HEK293 (cell line): ENCODE results near the gene FOXG1.

Source experiments
- CTCF ChIA-PET: fragments of 350-600 bp; formaldehyde crosslinking; extraction: SDS; loops from one replicate; lab custom pipeline; 2021; ENCODE audit warnings: antibody characterized with exemption; lab: Yijun Ruan, JAX
- POLR2A ChIA-PET: fragments of 300-600 bp; formaldehyde crosslinking; extraction: SDS; loops from one replicate; lab custom pipeline; 2020; ENCODE audit warnings: antibody characterized with exemption, inconsistent platforms; lab: Yijun Ruan, JAX
- H3K27ac ChIP-seq: fragments of 200-500 bp; sonication (Bioruptor generic); 2 replicates; pipeline ENCODE4 v1.5.1; 2014; ENCODE audit warnings: low read depth, low read length, control low read depth, inconsistent platforms; ENCODE audit errors: extremely low read depth
- H3K36me3 ChIP-seq, 2 experiments: fragments of 200-500 bp in 1 of 2; sonication (Bioruptor generic) in 1 of 2; 1 replicate in 1 of 2; 2 replicates in 1 of 2; pipeline ENCODE4 v1.5.1; 2014 to 2017; ENCODE audit warnings: inconsistent platforms in 2 of 2, low read length in 2 of 2; ENCODE audit not compliant: control insufficient read depth in 2 of 2, insufficient read depth in 1 of 2
- H3K4me1 ChIP-seq: fragments of 200-500 bp; sonication (Bioruptor generic); 2 replicates; pipeline ENCODE4 v1.5.1; 2014; ENCODE audit warnings: mild to moderate bottlenecking, low read length, inconsistent platforms; ENCODE audit not compliant: control insufficient read depth, insufficient read depth
- H3K4me3 ChIP-seq: 2 replicates; pipeline ENCODE4 v1.5.1; 2011; ENCODE audit warnings: low read depth, mild to moderate bottlenecking, control low read depth, low read length, moderate library complexity
- H3K9me3 ChIP-seq: fragments of 200-500 bp; sonication (Bioruptor generic); 2 replicates; pipeline ENCODE4 v1.5.1; 2014; ENCODE audit warnings: low read depth, low read length, inconsistent platforms; ENCODE audit not compliant: control insufficient read depth, insufficient read depth
- IKZF3 ChIP-seq: fragments of 450-650 bp; IDR thresholded peaks from 2 replicates; pipeline ENCODE4 v1.5.0; 2018; ENCODE audit warnings: missing biosample characterization, mild to moderate bottlenecking, missing genetic modification characterization, moderate library complexity
- PRDM1 ChIP-seq: fragments of 450-650 bp; formaldehyde crosslinking; IDR thresholded peaks from 2 replicates; pipeline ENCODE4; 2016; ENCODE audit warnings: missing biosample characterization, missing genetic modification characterization
- SETDB1 ChIP-seq: IDR thresholded peaks from one replicate; pipeline ENCODE4 v1.6.1; 2017; ENCODE audit warnings: mild to moderate bottlenecking, low read length, moderate library complexity, mixed read lengths; ENCODE audit not compliant: insufficient read length
- SP2 ChIP-seq: fragments of 450-650 bp; formaldehyde crosslinking; IDR thresholded peaks from 2 replicates; pipeline ENCODE4 v1.5.1; 2016; ENCODE audit warnings: missing biosample characterization, missing genetic modification characterization
- SP3 ChIP-seq: fragments of 450-650 bp; formaldehyde crosslinking; IDR thresholded peaks from 2 replicates; pipeline ENCODE4 v1.5.1; 2016; ENCODE audit warnings: missing biosample characterization, missing genetic modification characterization
- TRIM28 ChIP-seq: IDR thresholded peaks from 2 replicates; pipeline ENCODE4 v1.6.1; 2011; ENCODE audit warnings: low read length, control low read depth, borderline replicate concordance
- WT1 ChIP-seq: fragments of 450-650 bp; formaldehyde crosslinking; IDR thresholded peaks from 2 replicates; pipeline ENCODE4 v1.5.1; 2016; ENCODE audit warnings: missing biosample characterization, missing genetic modification characterization
- ZNF140 ChIP-seq: fragments of 450-650 bp; formaldehyde crosslinking; IDR thresholded peaks from 2 replicates; pipeline ENCODE4 v1.5.1; 2016; ENCODE audit warnings: missing biosample characterization, missing genetic modification characterization
- ZNF174 ChIP-seq: fragments of 450-650 bp; formaldehyde crosslinking; IDR thresholded peaks from 2 replicates; pipeline ENCODE4 v1.5.0; 2017; ENCODE audit warnings: missing biosample characterization, mild to moderate bottlenecking, missing genetic modification characterization
- ZNF292 ChIP-seq: fragments of 450-650 bp; formaldehyde crosslinking; IDR thresholded peaks from 2 replicates; pipeline ENCODE4 v1.5.1; 2016; ENCODE audit warnings: low read depth, missing biosample characterization, missing genetic modification characterization, borderline replicate concordance
- ZNF341 ChIP-seq: fragments of 450-650 bp; formaldehyde crosslinking; IDR thresholded peaks from 2 replicates; pipeline ENCODE4; 2016; ENCODE audit warnings: low read depth, missing biosample characterization, missing genetic modification characterization
- ZNF404 ChIP-seq: fragments of 450-650 bp; formaldehyde crosslinking; IDR thresholded peaks from 2 replicates; pipeline ENCODE4 v1.5.1; 2017; ENCODE audit warnings: missing biosample characterization, missing genetic modification characterization
- ZNF610 ChIP-seq: fragments of 450-650 bp; formaldehyde crosslinking; IDR thresholded peaks from 2 replicates; pipeline ENCODE4 v1.5.1; 2016; ENCODE audit warnings: missing biosample characterization, missing genetic modification characterization, borderline replicate concordance
- ZNF747 ChIP-seq: fragments of 450-650 bp; formaldehyde crosslinking; IDR thresholded peaks from 2 replicates; pipeline ENCODE4 v1.5.1; 2016; ENCODE audit warnings: missing biosample characterization, missing genetic modification characterization
- ZNF792 ChIP-seq: fragments of 450-650 bp; formaldehyde crosslinking; IDR thresholded peaks from 2 replicates; pipeline ENCODE4 v1.5.1; 2016; ENCODE audit warnings: missing biosample characterization, missing genetic modification characterization
- ZSCAN30 ChIP-seq: fragments of 450-650 bp; IDR thresholded peaks from 2 replicates; pipeline ENCODE4 v1.5.1; 2018; ENCODE audit warnings: missing biosample characterization, mild to moderate bottlenecking, missing genetic modification characterization, moderate library complexity
- TF ChIP-seq, protein P1 (sequence below): fragments of 450-650 bp; formaldehyde crosslinking; IDR thresholded peaks from 2 replicates; pipeline ENCODE4 v1.5.1; 2016; ENCODE audit warnings: missing biosample characterization, missing genetic modification characterization
- TF ChIP-seq, protein P2 (sequence below): fragments of 450-650 bp; formaldehyde crosslinking; IDR thresholded peaks from 2 replicates; pipeline ENCODE4 v1.5.1; 2016; ENCODE audit warnings: missing biosample characterization, missing genetic modification characterization
- TF ChIP-seq, protein P3 (sequence below): fragments of 450-650 bp; formaldehyde crosslinking; IDR thresholded peaks from 2 replicates; pipeline ENCODE4 v1.5.1; 2016; ENCODE audit warnings: missing biosample characterization, missing genetic modification characterization
- TF ChIP-seq, protein P4 (sequence below): fragments of 450-650 bp; formaldehyde crosslinking; IDR thresholded peaks from 2 replicates; pipeline ENCODE4; 2016; ENCODE audit warnings: missing biosample characterization, missing genetic modification characterization
- TF ChIP-seq, protein P5 (sequence below): fragments of 450-650 bp; formaldehyde crosslinking; conservative IDR thresholded peaks from 2 replicates; pipeline ENCODE4 v1.5.1; 2016; ENCODE audit warnings: low read depth, missing biosample characterization, missing genetic modification characterization

Gene FOXG1

DNA sequence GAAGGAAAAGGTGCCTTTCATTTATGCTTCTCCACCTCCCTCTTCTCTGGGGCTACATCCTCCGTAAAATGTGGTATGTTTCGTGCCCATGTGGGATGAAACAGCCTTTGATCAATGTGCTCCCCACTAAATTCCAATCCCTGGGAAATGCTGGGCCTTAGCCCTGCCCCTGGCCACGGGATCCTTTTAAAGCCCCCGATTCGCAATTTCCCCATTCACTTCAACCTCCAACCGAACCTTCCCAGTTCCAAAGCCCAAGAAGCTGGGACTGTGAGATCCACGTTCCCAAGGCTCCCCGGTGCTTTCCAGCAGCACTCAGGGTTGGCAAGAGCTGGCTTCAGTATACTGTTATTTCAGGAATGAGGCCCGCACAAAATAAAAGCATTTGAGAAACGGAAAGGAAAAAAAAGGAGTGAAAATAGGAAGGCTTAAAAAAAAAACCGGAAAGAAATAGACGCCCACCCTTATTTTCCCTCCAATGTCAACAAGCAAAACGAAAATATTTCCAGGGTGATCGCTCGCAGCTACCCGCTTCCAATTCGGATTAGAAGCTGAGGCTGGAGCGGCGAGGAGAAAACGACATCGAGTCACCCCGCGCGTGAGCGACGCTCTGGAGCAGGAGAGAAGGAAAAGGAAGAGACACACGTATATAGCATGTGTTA, 1.3 kb upstream of the FOXG1 start:
- TF ChIP-seq ZNF747 (tag by site-specific recombination): no peak
- TF ChIP-seq, protein P1, sequence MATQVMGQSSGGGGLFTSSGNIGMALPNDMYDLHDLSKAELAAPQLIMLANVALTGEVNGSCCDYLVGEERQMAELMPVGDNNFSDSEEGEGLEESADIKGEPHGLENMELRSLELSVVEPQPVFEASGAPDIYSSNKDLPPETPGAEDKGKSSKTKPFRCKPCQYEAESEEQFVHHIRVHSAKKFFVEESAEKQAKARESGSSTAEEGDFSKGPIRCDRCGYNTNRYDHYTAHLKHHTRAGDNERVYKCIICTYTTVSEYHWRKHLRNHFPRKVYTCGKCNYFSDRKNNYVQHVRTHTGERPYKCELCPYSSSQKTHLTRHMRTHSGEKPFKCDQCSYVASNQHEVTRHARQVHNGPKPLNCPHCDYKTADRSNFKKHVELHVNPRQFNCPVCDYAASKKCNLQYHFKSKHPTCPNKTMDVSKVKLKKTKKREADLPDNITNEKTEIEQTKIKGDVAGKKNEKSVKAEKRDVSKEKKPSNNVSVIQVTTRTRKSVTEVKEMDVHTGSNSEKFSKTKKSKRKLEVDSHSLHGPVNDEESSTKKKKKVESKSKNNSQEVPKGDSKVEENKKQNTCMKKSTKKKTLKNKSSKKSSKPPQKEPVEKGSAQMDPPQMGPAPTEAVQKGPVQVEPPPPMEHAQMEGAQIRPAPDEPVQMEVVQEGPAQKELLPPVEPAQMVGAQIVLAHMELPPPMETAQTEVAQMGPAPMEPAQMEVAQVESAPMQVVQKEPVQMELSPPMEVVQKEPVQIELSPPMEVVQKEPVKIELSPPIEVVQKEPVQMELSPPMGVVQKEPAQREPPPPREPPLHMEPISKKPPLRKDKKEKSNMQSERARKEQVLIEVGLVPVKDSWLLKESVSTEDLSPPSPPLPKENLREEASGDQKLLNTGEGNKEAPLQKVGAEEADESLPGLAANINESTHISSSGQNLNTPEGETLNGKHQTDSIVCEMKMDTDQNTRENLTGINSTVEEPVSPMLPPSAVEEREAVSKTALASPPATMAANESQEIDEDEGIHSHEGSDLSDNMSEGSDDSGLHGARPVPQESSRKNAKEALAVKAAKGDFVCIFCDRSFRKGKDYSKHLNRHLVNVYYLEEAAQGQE: peak; percentile 73
- peak; percentile 60 for TF ChIP-seq IKZF3 (tag by site-specific recombination)
- TF ChIP-seq PRDM1 (tag by site-specific recombination): peak; percentile 11
- TF ChIP-seq SETDB1: no peak
- TF ChIP-seq ZNF341 (tag by site-specific recombination): peak; percentile 88
- TF ChIP-seq, all 188 proteins: peak for 4
- ChIA-PET CTCF (interaction anchor here (1.4 to 4.2 kb wide), 3 partner anchors 8 to 11 kb away, joined by 4 to 22 read pairs (median 18); no protein-coding TSS in a partner anchor), POLR2A (interaction anchor here (1.1 to 1.3 kb wide), 3 partner anchors 8 to 770 kb away, joined by 3 to 5 read pairs (median 3); no protein-coding TSS in a partner anchor)
- Histone ChIP-seq H3K27ac (peak overlapping the region; percentile 99), H3K9me3 (no peaks in the 10 kb centered on the region), H3K4me1 (peaks cover 3% of the 10 kb centered on the region), H3K4me3 (peak overlapping the region; percentile 61), H3K36me3 (peaks cover 0 to 11% of the 10 kb centered on the region in 2 experiments; a peak in 1 of 3 replicates)

DNA sequence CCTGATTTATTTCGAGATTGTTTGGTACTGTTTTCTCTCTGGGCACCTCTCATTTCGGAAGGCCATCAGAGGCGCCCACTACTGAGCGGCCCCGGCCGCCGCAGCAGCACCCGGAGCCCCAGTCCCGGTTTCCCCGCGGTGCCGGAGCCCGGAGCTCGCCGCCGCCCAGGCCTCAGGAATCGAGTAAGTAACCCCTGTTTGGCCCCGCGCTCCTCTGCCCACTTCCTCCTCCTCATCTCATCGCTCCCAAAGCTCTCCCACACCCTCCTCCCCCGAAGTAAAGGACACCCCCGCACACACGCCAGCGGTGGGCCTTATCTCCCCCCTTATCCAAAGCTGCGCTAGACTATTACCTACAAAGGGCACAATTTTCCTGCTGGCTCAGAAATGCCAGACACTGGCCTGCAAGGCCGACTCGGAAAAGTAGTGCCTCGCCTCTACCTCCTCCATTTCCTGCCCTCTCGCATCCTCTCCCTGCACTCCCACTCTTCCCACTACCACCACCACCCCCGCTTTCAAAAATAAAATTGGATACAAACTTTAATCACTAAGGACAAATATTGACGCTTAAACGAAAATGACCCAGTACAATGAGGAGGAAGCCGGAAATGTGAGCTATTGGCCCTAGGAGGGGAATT, 637 bp upstream of the FOXG1 start:
- Histone ChIP-seq H3K4me1 (peaks cover 6% of the 10 kb centered on the region), H3K36me3 (peaks cover 0 to 11% of the 10 kb centered on the region in 2 experiments; a peak in 1 of 3 replicates), H3K9me3 (no peaks in the 10 kb centered on the region), H3K27ac (peak overlapping the region; percentile 99), H3K4me3 (peak overlapping the region; percentile 61)
- POLR2A ChIA-PET: interaction anchor here (0.6 to 1.3 kb wide), 16 partner anchors 9 to 1540 kb away, joined by 3 to 5 read pairs (median 3); no protein-coding TSS in a partner anchor
- CTCF ChIA-PET: interaction anchor here (0.7 to 4.2 kb wide), 4 partner anchors 8 to 12 kb away, joined by 4 to 22 read pairs (median 12); no protein-coding TSS in a partner anchor
- TF ChIP-seq SP2 (tag by site-specific recombination) (peak; percentile 48), ZSCAN30 (tag by site-specific recombination) (no peak), ZNF174 (tag by site-specific recombination) (no peak), SP3 (0 out of 2 replicates have a peak, but pooled peaks have one; percentile 36), WT1 (tag by site-specific recombination) (no peak), ZNF404 (tag by site-specific recombination) (no peak), ZNF792 (tag by site-specific recombination) (no peak), ZNF610 (no peak), ZNF140 (tag by site-specific recombination) (no peak), TRIM28 (no peak), ZNF292 (tag by site-specific recombination) (no peak)
- TF ChIP-seq, protein P2, sequence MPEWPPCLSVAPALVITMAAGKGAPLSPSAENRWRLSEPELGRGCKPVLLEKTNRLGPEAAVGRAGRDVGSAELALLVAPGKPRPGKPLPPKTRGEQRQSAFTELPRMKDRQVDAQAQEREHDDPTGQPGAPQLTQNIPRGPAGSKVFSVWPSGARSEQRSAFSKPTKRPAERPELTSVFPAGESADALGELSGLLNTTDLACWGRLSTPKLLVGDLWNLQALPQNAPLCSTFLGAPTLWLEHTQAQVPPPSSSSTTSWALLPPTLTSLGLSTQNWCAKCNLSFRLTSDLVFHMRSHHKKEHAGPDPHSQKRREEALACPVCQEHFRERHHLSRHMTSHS (tag by site-specific recombination): no peak
- TF ChIP-seq, protein P3, sequence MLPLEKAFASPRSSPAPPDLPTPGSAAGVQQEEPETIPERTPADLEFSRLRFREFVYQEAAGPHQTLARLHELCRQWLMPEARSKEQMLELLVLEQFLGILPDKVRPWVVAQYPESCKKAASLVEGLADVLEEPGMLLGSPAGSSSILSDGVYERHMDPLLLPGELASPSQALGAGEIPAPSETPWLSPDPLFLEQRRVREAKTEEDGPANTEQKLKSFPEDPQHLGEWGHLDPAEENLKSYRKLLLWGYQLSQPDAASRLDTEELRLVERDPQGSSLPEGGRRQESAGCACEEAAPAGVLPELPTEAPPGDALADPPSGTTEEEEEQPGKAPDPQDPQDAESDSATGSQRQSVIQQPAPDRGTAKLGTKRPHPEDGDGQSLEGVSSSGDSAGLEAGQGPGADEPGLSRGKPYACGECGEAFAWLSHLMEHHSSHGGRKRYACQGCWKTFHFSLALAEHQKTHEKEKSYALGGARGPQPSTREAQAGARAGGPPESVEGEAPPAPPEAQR (tag by site-specific recombination): peak; percentile 67; the same call in 1 of the 2 replicates
- TF ChIP-seq, protein P4, sequence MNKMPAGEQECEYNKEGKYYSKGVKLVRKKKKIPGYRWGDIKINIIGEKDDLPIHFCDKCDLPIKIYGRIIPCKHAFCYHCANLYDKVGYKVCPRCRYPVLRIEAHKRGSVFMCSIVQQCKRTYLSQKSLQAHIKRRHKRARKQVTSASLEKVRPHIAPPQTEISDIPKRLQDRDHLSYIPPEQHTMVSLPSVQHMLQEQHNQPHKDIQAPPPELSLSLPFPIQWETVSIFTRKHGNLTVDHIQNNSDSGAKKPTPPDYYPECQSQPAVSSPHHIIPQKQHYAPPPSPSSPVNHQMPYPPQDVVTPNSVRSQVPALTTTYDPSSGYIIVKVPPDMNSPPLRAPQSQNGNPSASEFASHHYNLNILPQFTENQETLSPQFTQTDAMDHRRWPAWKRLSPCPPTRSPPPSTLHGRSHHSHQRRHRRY: no peak
- TF ChIP-seq, protein P5, sequence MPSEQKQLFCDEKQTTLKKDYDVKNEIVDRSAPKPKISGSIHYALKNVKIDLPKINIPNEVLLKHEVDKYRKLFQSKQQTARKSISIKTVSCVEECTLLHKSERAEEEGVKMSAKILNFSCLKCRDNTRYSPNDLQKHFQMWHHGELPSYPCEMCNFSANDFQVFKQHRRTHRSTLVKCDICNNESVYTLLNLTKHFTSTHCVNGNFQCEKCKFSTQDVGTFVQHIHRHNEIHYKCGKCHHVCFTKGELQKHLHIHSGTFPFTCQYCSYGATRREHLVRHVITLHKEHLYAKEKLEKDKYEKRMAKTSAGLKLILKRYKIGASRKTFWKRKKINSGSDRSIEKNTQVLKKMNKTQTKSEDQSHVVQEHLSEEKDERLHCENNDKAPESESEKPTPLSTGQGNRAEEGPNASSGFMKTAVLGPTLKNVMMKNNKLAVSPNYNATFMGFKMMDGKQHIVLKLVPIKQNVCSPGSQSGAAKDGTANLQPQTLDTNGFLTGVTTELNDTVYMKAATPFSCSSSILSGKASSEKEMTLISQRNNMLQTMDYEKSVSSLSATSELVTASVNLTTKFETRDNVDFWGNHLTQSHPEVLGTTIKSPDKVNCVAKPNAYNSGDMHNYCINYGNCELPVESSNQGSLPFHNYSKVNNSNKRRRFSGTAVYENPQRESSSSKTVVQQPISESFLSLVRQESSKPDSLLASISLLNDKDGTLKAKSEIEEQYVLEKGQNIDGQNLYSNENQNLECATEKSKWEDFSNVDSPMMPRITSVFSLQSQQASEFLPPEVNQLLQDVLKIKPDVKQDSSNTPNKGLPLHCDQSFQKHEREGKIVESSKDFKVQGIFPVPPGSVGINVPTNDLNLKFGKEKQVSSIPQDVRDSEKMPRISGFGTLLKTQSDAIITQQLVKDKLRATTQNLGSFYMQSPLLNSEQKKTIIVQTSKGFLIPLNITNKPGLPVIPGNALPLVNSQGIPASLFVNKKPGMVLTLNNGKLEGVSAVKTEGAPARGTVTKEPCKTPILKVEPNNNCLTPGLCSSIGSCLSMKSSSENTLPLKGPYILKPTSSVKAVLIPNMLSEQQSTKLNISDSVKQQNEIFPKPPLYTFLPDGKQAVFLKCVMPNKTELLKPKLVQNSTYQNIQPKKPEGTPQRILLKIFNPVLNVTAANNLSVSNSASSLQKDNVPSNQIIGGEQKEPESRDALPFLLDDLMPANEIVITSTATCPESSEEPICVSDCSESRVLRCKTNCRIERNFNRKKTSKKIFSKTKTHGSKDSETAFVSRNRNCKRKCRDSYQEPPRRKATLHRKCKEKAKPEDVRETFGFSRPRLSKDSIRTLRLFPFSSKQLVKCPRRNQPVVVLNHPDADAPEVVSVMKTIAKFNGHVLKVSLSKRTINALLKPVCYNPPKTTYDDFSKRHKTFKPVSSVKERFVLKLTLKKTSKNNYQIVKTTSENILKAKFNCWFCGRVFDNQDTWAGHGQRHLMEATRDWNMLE (tag by site-specific recombination): no peak
